ENCODE measurements around the gene OTOG. TPM values are rescaled to one million over a fixed set of nuclear protein-coding genes. Genes with fewer than 3 reads are reported as not detected.

OTOG gene
- total and polyA plus RNA-seq, 2 donors (not counting 3 experiments of a cell fraction or from before 2014, with no cell fraction given), result not detected

- H2AFZ ChIP-seq (ENCODE audit: low read depth, low read length), result no peak overlapping the region
- H3K79me2 ChIP-seq (ENCODE audit: control insufficient read depth, insufficient read depth, low read length), result no peaks in the 10 kb centered on the region
- intact Hi-C loops (cut with micrococcal nuclease) (no loop called here), dilution Hi-C loops (cut with MboI; ENCODE audit: extremely low pct_ligation_motif_present, low sequenced_read_pairs) (no loop called here)
- POLR2A ChIA-PET, result no interaction called here
- no peak overlapping the region for H3K4me2 ChIP-seq (ENCODE audit: insufficient read depth, low read length)
- no peak overlapping the region for H3K27ac ChIP-seq (ENCODE audit: insufficient read depth, low read depth, low read length)
- H4K20me1 ChIP-seq (replicated peaks; ENCODE audit: control insufficient read depth, extremely low read depth, insufficient read depth, low read length), result no peaks in the 10 kb centered on the region
- H3K9me1 ChIP-seq (replicated peaks; ENCODE audit: control insufficient read depth, extremely low read depth, insufficient read depth, low read length), result no peaks in the 10 kb centered on the region
- TF ChIP-seq MYC (IDR thresholded peaks at IDR 0.05; ENCODE audit: low read depth, low read length), result no peak
- TF ChIP-seq GATA2 (IDR thresholded peaks at IDR 0.05; ENCODE audit: insufficient read depth, insufficient read length, low read depth, low read length), result no peak
- TF ChIP-seq, protein P1, sequence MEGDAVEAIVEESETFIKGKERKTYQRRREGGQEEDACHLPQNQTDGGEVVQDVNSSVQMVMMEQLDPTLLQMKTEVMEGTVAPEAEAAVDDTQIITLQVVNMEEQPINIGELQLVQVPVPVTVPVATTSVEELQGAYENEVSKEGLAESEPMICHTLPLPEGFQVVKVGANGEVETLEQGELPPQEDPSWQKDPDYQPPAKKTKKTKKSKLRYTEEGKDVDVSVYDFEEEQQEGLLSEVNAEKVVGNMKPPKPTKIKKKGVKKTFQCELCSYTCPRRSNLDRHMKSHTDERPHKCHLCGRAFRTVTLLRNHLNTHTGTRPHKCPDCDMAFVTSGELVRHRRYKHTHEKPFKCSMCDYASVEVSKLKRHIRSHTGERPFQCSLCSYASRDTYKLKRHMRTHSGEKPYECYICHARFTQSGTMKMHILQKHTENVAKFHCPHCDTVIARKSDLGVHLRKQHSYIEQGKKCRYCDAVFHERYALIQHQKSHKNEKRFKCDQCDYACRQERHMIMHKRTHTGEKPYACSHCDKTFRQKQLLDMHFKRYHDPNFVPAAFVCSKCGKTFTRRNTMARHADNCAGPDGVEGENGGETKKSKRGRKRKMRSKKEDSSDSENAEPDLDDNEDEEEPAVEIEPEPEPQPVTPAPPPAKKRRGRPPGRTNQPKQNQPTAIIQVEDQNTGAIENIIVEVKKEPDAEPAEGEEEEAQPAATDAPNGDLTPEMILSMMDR (IDR thresholded peaks at IDR 0.05; ENCODE audit: extremely low read depth in 1 of 2, insufficient read depth in 1 of 2, low read depth in 1 of 2, low read length in 2 of 2), result no peak
- no peak for TF ChIP-seq POLR2AphosphoS5 (IDR thresholded peaks at IDR 0.05; ENCODE audit: insufficient read depth, low read depth, low read length)
- TF ChIP-seq JUN (IDR thresholded peaks at IDR 0.05; ENCODE audit: borderline replicate concordance, insufficient read depth, insufficient read length, low read depth), result no peak
- CTCF ChIA-PET, result no interaction called here
- H3K36me3 ChIP-seq (ENCODE audit: control insufficient read depth in 2 of 2, extremely low read depth in 1 of 2, insufficient read depth in 2 of 2, low read length in 2 of 2), result no peaks in the 10 kb centered on the region
- BruUV-seq (replicated peaks), result no TSS peak
- no peaks in the 10 kb centered on the region for H3K9me3 ChIP-seq (replicated peaks; ENCODE audit: control insufficient read depth, insufficient read depth, low read length)
- DNase-seq (ENCODE audit: low read depth, low spot score), result no peak
- H3K4me1 ChIP-seq (ENCODE audit: control insufficient read depth, extremely low read depth, insufficient read depth, low read length), result no peaks in the 10 kb centered on the region
- H3K27me3 ChIP-seq (ENCODE audit: control insufficient read depth in 2 of 2, insufficient read depth in 2 of 2, low read length in 2 of 2), result no peaks in the 10 kb centered on the region
- H3K9ac ChIP-seq (replicated peaks; ENCODE audit: extremely low read depth, insufficient read depth, low read length), result no peak overlapping the region
- FAIRE-seq, result no peak
- H3K4me3 ChIP-seq (replicated peaks in 1 of 3; ENCODE audit: insufficient read depth in 1 of 3, low read depth in 1 of 3, low read length in 3 of 3), result no peak overlapping the region
These were observed 64.0 kb downstream of the OTOG start for GRCh38 chr11:17611049-17611448.

Data from endothelial cell of umbilical vein (primary cell).